Vagina (tissue), 2 donors: Measurements from ENCODE around the gene ZRANB1. TPM values are rescaled to one million over a fixed set of nuclear protein-coding genes. Genes with fewer than 3 reads are reported as not detected.
A peak's percentile ranks its signal among the peaks of the same experiment; 100 is the strongest.

Experiments
- DNase-seq, 2 donors: peaks; one replicate each; pipeline ENCODE4 v3.0.0-alpha.2; 2017; ENCODE audit errors: extremely low spot score in 2 of 2
- H3K27ac ChIP-seq: fragments of 200-600 bp; sonication (generic); one replicate; pipeline ENCODE4 v1.5.1; 2019
- H3K27me3 ChIP-seq: fragments of 200-600 bp; sonication (generic); one replicate; pipeline ENCODE4 v1.5.1; 2019
- H3K36me3 ChIP-seq, 2 donors: fragments of 200-600 bp; sonication (generic); one replicate each; pipeline ENCODE4 v1.5.1; 2017 to 2019
- H3K4me1 ChIP-seq: fragments of 200-600 bp; sonication (generic); one replicate; pipeline ENCODE4 v1.5.1; 2019
- H3K4me3 ChIP-seq, 2 donors: fragments of 200-600 bp; sonication (generic); 1 replicate in 1 of 2; 2 replicates in 1 of 2; pipeline ENCODE4 v1.5.1; 2016 to 2019
- H3K9me3 ChIP-seq: fragments of 200-600 bp; sonication (generic); one replicate; pipeline ENCODE4 v1.5.1; 2019
- CTCF ChIP-seq, 3 experiments: fragments of 450-650 bp in 2 of 3; fragments of 200-600 bp in 1 of 3; sonication (generic) in 1 of 3; IDR thresholded peaks; one replicate each; pipeline ENCODE4 v1.5.1; 2017 to 2019; ENCODE audit warnings: antibody characterized with exemption in 3 of 3, mild to moderate bottlenecking in 2 of 3, moderate library complexity in 2 of 3
- POLR2A ChIP-seq, 2 donors: fragments of 450-650 bp; IDR thresholded peaks; one replicate each; pipeline ENCODE4 v1.6.1; 2017; ENCODE audit warnings: antibody characterized with exemption in 2 of 2, mild to moderate bottlenecking in 2 of 2, moderate library complexity in 2 of 2
- POLR2AphosphoS5 ChIP-seq, 2 donors: sonication (generic); formaldehyde crosslinking; IDR thresholded peaks; one replicate each; pipeline ENCODE4 v1.9.0; 2017; ENCODE audit warnings: antibody characterized with exemption in 2 of 2, mild to moderate bottlenecking in 2 of 2, low read depth in 1 of 2; ENCODE audit not compliant: insufficient read depth in 1 of 2
- intact Hi-C: fragments of 100-400 bp; cut with DNase I; formaldehyde crosslinking; loops from one replicate; pipeline ENCODE4 v1.15.1; 2023
- total RNA-seq: library from RNA; depleted of rRNA; stranded (reverse); fragments of >200 nt; gene quantifications from one replicate; pipeline ENCODE4 v1.2.3, GENCODE V29; 2016

Gene ZRANB1
- total RNA-seq, 1 donor from 2014 or later = 23.8 TPM

GRCh38 chr10:124977648-124978375 lies 35.9 kb downstream of the ZRANB1 start:
- Histone ChIP-seq H3K4me1 (peaks cover 16% of the 10 kb centered on the region), H3K9me3 (no peaks in the 10 kb centered on the region), H3K27ac (no peak overlapping the region), H3K27me3 (no peaks in the 10 kb centered on the region), H3K4me3 (no peak overlapping the region), H3K36me3 (peaks cover 0 to 29% of the 10 kb centered on the region in 2 donors)
- intact Hi-C loops = no loop called here
- TF ChIP-seq CTCF (IDR thresholded peaks at IDR 0.05) (no peak), POLR2AphosphoS5 (IDR thresholded peaks at IDR 0.05; ENCODE audit: insufficient read depth in 1 of 2, low read depth in 1 of 2) (no peak), POLR2A (IDR thresholded peaks at IDR 0.05) (no peak)
- DNase-seq = no peak

GRCh38 chr10:124978376-124978725 lies 36.4 kb downstream of the ZRANB1 start:
- no peak overlapping the region for H3K27ac ChIP-seq
- H3K4me3 ChIP-seq = no peak overlapping the region
- no peak for DNase-seq
- TF ChIP-seq POLR2AphosphoS5 (IDR thresholded peaks at IDR 0.05; ENCODE audit: insufficient read depth in 1 of 2, low read depth in 1 of 2) (no peak), POLR2A (IDR thresholded peaks at IDR 0.05) (no peak), CTCF (IDR thresholded peaks at IDR 0.05) (no peak)
- peaks cover 20% of the 10 kb centered on the region for H3K4me1 ChIP-seq
- intact Hi-C loops = no loop called here
- peaks cover 0 to 33% of the 10 kb centered on the region in 2 donors for H3K36me3 ChIP-seq
- H3K9me3 ChIP-seq = no peaks in the 10 kb centered on the region
- no peaks in the 10 kb centered on the region for H3K27me3 ChIP-seq

- Histone ChIP-seq H3K36me3 (peaks cover 0 to 39% of the 10 kb centered on the region in 2 donors), H3K27ac (peak overlapping the region; percentile 17), H3K27me3 (no peaks in the 10 kb centered on the region), H3K9me3 (no peaks in the 10 kb centered on the region), H3K4me3 (no peak overlapping the region), H3K4me1 (peaks cover 21% of the 10 kb centered on the region)
- no peak for TF ChIP-seq POLR2A (IDR thresholded peaks at IDR 0.05)
- no peak for TF ChIP-seq POLR2AphosphoS5 (IDR thresholded peaks at IDR 0.05; ENCODE audit: insufficient read depth in 1 of 2, low read depth in 1 of 2)
- TF ChIP-seq CTCF (IDR thresholded peaks at IDR 0.05) = no peak
- intact Hi-C loops = no loop called here
- DNase-seq = no peak
Observed at GRCh38 chr10:124983321-124983720, 41.4 kb downstream of the ZRANB1 start.

- Histone ChIP-seq H3K27me3 (no peaks in the 10 kb centered on the region), H3K9me3 (no peaks in the 10 kb centered on the region), H3K4me3 (no peak overlapping the region), H3K4me1 (peaks cover 18% of the 10 kb centered on the region), H3K27ac (no peak overlapping the region), H3K36me3 (peaks cover 0 to 39% of the 10 kb centered on the region in 2 donors)
- no peak for DNase-seq
- TF ChIP-seq POLR2A (IDR thresholded peaks at IDR 0.05) (no peak), CTCF (IDR thresholded peaks at IDR 0.05) (no peak), POLR2AphosphoS5 (IDR thresholded peaks at IDR 0.05; ENCODE audit: insufficient read depth in 1 of 2, low read depth in 1 of 2) (no peak)
- intact Hi-C loops = no loop called here
Observed at GRCh38 chr10:124984376-124984775, 42.5 kb downstream of the ZRANB1 start.

- Histone ChIP-seq H3K27me3 (no peaks in the 10 kb centered on the region), H3K9me3 (no peaks in the 10 kb centered on the region), H3K36me3 (peaks cover 0 to 44% of the 10 kb centered on the region in 2 donors), H3K4me1 (peaks cover 26% of the 10 kb centered on the region), H3K4me3 (no peak overlapping the region), H3K27ac (no peak overlapping the region)
- intact Hi-C loops = no loop called here
- no peak for TF ChIP-seq POLR2AphosphoS5 (IDR thresholded peaks at IDR 0.05; ENCODE audit: insufficient read depth in 1 of 2, low read depth in 1 of 2)
- TF ChIP-seq POLR2A (IDR thresholded peaks at IDR 0.05) = no peak
- TF ChIP-seq CTCF (IDR thresholded peaks at IDR 0.05) = no peak
- DNase-seq = no peak
Observed at GRCh38 chr10:124985162-124985561, 43.2 kb downstream of the ZRANB1 start.
